HG03135 (cell line): ENCODE data around the gene POMZP3.
"Not testable (repeated sequence)": the region's sequence is repeated elsewhere in the genome, so short reads cannot be mapped to it uniquely, and the experiment has no call there.

Experiments used
- ATAC-seq: cut with Tn5 transposase; IDR thresholded peaks from one replicate; pipeline ENCODE4 v1.9.1; 2021; ENCODE audit warnings: mild to moderate bottlenecking, moderate library complexity; ENCODE audit not compliant: unreplicated experiment

Gene POMZP3

DNA sequence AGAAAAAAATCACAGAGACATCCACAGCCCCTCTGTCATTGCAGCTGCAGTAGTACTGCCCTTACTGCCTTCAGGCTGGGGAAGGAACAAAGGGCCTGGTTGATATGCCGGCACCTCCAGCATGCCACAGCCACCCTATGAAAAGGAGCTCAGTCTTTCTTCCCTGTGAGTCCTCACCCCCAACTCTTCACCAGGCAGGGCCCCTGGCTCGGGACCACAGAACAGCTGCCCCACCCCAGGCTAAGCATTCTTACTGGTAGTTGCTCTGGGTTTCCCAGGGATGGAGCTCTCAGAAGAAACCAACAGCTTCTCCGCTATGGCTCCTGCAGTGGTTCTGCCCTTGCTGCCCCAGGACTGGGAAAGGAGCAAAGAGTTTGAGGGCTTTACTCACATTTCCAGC is 36.0 kb downstream of the POMZP3 start:
- not testable (repeated sequence) for ATAC-seq

DNA sequence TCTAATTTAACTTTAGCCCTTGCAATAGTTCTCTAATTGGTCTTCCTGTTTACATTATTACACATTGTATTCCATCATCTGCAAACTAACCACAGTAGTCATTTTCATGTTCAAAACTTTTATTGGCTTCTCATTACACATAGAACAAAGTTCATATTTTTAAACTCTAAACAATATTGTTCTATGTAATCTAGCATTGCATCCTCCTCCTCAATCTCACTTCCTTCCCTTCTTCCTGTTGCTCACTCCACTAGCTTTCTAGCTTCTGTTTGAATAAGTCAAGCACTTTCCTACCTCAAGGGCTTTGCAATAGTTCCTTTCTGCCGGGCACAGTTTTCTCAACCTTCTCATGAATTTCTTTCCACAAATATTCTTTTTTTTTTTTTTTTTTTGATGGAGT is 38.5 kb downstream of the POMZP3 start:
- ATAC-seq: not testable (repeated sequence)

DNA sequence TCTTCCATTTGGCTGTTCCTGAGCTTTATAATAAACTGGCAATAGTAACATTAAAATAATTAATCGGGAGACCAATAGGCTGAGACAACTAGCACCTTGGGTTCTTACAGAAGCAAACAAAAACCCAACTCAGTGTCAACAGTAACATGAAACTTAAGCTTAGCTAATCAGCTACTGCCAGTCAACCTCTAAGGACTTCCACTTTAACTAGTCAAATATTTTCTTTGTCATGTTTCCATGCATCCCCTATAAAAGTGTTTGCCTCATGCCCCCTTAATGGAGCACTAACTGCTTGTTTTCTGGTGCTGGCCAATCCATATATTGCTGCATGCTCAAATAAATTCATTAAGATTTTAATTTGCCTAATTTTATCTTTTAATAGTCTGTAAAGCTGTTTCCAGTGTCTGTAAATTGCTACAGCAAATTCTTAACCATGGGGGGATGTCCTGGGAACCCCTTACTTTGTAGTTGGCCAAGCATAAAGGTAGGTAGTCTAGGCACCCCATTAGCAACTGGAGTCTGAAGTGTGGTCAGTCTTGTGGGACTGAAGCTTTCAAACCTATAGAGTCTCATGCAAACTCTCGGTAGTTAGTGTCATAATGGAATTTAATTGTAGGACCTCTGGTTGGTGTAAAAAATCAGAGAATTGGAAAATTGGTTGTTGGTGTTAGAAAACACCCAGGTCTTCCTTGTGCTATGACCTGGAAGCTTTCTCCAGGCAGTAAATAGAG is 40.3 kb downstream of the POMZP3 start:
- not testable (repeated sequence) for ATAC-seq

DNA sequence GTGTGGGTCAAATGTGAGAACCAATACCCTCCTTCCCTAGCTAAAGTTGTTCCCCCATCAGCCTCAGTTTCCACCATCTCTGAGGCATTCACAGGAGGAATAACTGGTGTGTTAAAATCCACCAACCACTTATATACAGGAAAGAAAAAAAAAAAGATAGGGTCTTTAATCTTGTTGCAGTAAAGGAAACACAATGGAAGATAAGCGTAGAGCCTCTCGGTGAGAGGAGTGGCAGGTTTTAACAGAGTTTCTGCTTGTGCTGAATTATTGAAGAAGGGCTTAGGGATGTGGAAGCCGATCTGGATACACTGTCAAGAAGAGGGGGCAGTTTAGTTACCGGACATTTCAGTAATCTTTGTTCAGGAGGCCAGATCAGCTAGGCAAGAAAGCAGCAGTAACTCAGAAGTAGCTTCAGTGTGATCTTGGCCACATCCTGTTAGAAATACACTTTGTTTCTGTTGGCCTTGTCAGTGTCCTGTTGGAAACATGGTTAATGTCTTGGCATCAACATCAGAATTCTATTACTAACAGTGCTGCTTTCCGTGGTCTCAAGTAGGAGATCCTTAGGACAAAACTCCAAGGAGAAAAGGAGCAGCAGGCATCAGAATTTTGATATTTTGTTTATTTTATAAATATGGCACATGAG is 43.3 kb downstream of the POMZP3 start:
- not testable (repeated sequence) for ATAC-seq

DNA sequence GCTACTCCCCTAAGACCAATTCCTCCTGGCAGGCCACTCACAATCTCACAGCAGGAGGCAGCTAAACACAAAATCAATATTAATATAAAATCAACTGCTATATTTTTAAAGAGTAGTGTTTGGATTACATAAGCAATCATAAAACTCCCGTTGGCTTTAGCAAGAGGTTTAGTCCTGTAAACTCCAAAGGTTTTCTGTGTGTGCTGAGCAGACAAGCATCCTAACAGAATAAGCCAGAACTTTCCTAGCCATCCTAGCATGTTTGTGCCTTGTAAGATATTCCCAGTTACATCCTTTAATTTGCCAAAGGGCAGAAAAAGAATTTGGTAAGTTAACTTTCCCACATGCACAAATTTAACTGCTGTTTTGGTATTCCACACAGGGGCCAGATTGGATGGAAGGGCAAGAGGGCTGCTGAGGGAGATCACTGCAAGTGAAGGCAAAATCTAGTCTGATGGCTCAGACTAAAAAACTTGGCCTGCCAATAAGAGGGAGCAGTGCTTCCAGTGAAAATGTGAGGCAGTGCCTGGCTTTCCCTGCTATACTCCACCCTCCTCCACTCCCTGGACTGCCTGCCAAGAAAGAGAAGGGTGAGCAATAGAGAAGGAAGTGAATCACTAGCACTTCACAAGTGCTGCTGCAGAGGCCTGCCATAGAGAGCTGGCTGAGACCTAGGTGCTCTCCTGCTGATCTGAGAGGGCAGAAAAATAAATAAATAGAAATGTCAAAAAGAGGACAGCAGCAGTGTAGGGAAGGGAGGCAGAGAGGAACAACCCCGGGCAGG is 44.0 kb downstream of the POMZP3 start:
- ATAC-seq: not testable (repeated sequence)

DNA sequence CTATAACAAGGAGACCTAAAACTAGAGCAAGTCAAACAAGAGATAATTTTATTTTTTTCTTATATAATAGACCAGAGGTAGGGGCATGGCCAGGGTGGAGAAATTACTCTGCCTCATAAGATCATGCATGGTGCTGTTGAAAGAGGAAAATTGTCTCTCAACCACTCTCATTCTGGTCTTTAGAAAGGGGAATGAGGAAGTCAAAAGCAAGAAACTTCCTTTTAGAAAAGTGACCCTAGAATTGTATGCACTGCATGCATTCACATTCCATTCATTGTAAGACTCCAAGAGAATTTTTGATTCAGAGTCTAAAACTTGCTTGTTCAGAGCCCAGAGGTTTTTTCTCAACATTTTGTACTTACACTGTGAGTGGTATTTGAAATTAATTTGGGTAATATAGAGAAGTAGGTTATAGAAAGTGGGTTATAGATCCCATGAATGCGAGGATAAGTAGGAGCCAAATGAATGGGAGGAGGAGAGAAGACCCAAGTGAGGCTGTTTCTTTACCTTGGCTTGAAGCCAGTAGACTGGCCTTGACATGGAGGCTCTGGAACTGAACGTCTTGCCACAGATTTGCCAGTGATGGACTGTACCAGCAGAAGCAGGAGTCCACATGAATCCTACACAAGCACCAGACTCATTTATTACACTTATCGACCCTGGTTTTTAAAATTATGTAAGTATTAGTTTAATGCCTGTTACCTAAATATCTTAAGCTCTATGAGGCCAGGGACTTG is 51.0 kb downstream of the POMZP3 start:
- not testable (repeated sequence) for ATAC-seq

DNA sequence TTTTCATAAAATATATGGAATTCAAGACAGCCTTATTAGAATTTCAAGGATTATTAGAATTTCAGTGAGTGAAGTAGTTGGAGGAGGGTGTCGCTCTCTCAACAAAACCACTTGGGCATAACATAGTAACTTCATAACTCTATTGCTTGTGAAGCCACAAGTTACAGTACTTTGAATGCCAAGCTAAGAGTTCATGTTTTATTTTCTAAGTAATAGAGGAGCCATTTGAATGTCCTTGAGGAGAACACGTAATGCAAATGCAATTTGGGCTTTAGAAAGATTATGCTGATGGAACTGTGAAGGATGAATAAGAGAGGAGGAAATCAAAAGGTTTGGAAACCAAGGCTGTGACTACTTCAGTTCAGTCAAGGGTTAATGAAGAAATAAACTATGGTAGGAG is 51.6 kb downstream of the POMZP3 start:
- ATAC-seq: not testable (repeated sequence)

DNA sequence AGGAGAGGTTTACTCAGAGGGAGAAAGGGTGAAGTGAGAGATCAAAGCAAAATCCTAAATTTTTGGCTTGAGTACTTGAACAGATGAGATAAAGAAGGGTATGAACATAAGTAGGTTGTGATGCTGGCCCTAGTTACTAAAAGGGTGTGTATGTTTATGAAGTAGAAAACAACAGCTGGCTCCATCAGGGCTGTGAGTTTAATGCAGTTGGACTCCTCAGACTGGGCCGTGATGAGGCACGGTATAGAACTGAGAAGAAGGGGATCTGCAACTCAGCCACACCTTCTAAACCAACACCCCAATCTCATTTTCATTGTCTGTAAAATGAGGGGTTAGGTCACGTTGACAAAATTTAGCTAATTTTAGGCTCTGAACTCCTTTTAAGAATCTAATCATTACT is 54.8 kb downstream of the POMZP3 start:
- not testable (repeated sequence) for ATAC-seq

DNA sequence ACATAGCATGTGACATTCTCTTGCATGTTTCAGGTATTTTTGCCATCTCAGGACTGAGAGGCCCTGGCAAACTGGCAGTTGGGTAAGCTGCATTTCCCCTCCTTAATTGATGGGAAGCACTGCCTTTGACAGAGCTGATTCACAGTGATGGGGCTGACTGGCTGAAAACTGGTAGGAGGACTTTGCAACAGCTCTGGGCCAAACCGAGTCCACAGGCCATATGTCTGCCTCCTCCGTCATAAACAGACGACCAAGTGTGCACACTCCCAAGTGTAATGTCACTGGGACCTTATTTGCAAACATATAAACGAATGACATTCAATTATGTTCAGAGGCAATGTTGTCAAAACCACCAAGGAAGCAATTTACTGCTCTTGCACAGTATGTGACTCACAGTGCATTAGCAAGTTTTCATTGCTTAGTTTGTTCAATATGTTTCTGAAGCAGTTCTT is 56.7 kb downstream of the POMZP3 start:
- ATAC-seq: not testable (repeated sequence)

DNA sequence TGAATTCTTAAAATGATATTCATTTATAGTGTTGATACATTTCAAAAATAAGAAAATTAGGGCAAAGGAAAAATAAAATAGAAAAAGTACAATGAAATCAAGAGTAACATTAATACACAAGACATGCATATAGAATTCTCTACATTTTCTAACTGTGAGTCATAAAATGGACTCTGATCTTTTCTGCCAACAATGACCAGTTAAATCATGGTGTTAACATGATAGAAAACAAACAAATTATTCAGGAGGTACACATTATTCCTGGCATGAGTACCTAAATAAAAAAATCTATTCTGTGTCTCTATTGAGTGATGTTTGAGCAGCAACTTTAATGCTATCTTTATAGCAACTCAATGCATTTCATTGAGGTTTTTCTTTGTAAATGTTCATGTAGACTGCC is 58.3 kb downstream of the POMZP3 start:
- ATAC-seq: not testable (repeated sequence)

DNA sequence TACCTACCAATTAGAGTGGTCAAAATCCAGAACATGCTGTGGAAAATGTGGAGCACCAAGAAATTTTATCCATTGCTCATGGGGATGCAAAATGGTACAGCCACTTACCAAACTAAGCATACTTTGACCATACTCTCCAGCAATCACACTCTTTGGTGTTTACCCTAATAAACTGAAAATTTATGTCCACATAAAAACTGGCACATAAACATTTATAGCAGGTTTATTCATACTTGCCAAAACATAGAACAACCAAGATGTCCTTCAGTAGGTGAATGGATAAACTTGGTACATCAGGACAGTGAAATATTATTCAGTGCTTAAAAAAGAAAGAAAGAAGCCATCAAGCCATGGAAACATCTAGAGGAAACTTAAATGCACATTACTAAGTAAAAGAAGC is 59.3 kb downstream of the POMZP3 start:
- not testable (repeated sequence) for ATAC-seq

DNA sequence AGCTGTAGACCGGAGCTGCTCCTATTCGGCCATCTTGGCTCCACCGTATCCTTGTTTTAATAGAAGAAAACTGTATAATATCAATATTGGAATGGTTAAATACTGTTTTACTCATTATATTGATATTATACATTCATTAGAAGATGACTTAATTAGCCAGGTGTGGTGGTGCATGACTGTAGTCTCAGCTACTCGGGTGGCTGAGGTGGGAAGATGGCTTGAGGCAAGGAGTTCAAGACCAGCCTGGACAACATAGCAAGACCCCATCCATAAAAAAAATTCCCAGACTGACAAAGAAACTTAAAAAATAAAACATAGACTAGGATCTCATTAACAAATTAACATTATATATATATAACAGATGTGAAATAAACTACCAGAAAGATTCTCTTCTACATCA is 59.8 kb downstream of the POMZP3 start:
- ATAC-seq: not testable (repeated sequence)

DNA sequence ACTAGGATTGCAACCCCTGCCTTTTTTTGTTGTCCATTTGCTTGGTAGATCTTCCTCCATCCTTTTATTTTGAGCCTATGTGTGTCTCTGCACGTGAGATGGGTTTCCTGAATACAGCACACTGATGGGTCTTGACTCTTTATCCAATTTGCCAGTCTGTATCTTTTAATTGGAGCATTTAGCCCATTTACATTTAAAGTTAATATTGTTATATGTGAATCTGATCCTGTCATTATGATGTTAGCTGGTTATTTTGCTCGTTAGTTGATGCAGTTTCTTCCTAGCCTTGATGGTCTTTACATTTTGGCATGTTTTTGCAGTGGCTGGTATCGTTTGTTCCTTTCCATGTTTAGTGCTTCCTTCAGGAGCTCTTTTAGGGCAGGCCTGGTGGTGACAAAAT is 62.1 kb downstream of the POMZP3 start:
- not testable (repeated sequence) for ATAC-seq

DNA sequence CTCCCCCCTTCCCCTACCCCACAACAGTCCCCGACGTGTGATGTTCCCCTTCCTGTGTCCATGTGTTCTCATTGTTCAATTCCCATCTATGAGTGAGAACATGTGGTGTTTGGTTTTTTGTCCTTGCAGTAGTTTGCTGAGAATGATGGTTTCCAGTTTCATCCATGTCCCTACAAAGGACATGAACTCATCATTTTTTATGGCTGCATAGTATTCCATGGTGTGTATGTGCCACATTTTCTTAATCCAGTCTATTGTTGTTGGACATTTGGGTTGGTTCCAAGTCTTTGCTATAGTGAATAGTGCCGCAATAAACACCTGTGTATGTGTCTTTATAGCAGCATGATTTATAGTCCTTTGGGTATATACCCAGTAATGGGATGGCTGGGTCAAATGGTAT is 65.7 kb downstream of the POMZP3 start:
- ATAC-seq: not testable (repeated sequence)

DNA sequence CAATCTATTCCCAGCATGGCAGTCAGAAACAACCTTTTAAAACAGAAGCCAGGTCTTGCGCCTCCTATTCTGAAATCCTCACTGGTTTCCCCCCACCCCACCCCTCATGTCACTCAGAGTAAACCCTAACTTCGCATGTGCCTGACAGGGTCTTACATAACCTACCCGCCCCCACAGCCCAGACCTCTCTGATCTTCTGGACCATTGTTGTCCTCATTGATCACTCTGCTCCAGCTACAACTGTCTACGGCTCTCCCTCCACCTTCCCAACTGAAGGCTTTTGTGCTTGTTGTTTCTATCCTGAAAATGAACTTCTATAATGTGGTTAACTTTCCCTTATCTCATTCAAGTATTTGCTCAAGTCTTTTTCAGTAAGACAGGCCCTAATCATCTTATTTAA is 66.9 kb downstream of the POMZP3 start:
- not testable (repeated sequence) for ATAC-seq
